Stimulated activated naive B cell treated with anti-CD40 and anti-IgM and Interleukin-4, amounts not matched to agents 10 μg/mL and 1 μg/mL and 100 μg/mL, for 72 hours (primary cell): ENCODE data around the gene DLX2.
"Not testable (repeated sequence)": the region's sequence is repeated elsewhere in the genome, so short reads cannot be mapped to it uniquely, and the experiment has no call there.

Source experiments
- ATAC-seq, 2 donors: fragments of 150-1000 bp; cut with Tn5 transposase; replicated peaks; 2 replicates each; pipeline ENCODE4 v1.10.0; 2021; ENCODE audit warnings: moderate library complexity in 1 of 2
- DNase-seq: peaks from one replicate; pipeline ENCODE4 v3.0.0; 2021
- H3K27ac Mint-ChIP-seq: one replicate; pipeline ENCODE4 v1.8.0; 2022; ENCODE audit warnings: mild to moderate bottlenecking, mixed read lengths
- H3K27me3 Mint-ChIP-seq, 2 donors: one replicate each; pipeline ENCODE4 v1.8.0; 2022; ENCODE audit warnings: mixed read lengths in 2 of 2
- H3K36me3 Mint-ChIP-seq, 2 donors: one replicate each; pipeline ENCODE4 v1.8.0; 2022; ENCODE audit warnings: mixed read lengths in 2 of 2, mild to moderate bottlenecking in 1 of 2
- H3K4me1 Mint-ChIP-seq, 2 donors: one replicate each; pipeline ENCODE4 v1.8.0; 2022; ENCODE audit warnings: mixed read lengths in 2 of 2, mild to moderate bottlenecking in 1 of 2
- H3K4me3 Mint-ChIP-seq, 2 donors: one replicate each; pipeline ENCODE4 v1.8.0; 2022; ENCODE audit warnings: mild to moderate bottlenecking in 2 of 2, mixed read lengths in 2 of 2, moderate library complexity in 1 of 2
- H3K9me3 Mint-ChIP-seq, 2 donors: one replicate each; pipeline ENCODE4 v1.8.0; 2022; ENCODE audit warnings: mixed read lengths in 2 of 2, mild to moderate bottlenecking in 1 of 2

The DLX2 gene

DNA sequence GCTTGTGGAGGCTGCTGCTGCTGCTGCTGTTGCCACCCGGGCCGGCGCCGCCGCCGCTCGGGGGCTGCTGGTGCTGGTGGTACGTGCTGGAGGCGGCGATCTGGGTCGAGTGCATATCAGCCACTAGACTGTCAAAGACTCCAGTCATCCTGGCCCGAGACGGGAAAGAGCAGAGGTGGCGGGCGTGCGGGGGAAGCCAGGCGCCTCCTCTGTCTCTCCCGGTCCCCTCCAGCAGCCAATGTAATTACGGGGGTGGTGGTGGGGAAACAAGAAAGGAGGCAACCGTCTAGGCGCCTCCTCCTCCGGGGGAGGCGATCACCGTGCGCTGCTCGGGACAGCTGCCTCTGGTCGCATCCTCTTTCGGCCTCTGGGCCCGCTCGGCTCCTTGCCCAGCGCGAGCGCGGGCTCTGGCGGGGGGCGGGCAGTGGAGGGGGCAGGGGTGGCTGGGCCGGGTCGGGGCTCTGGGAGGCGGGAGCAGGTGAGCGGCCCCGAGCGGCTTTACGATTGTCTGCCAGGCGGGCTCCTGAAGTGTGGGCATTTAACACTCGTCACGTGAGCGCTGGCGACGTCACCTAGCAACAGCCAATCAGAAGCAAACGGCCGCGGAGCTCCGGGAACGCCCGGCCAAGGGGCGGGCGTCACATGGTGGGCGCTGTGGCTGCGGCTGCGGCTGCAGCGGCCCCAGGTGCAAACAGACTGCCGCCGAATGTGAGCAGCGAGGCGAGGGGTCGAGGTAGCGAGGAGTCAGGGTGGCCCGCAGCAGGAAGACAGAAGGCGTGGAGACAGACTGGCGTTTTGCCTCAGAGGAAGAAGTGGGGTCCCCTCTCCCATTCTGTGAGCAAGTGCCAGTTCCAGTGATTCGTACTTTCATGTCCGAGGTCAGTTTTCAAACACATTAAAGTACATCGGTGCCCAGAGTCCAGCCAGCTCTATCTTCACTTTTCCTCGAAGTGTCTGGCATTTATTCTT is at the start of gene DLX2:
TSS of gene DLX2 (minus strand) at position 510 of the 969 bp plus-strand sequence. CDS start at position 148, 362 bp downstream.
- ATAC-seq (peak; percentile 58 to 77), DNase-seq (no peak)
- H3K4me3 Mint-ChIP-seq, result peak within 1 kb of the TSS; percentile 77 to 86
- peaks cover 0 to 11% of the 10 kb centered on the region in 2 donors for H3K36me3 Mint-ChIP-seq
- peaks cover 0 to 7% of the 10 kb centered on the region in 2 donors for H3K9me3 Mint-ChIP-seq
- H3K4me1 Mint-ChIP-seq, result peaks cover 29 to 50% of the 10 kb centered on the region in 2 donors
- peaks cover 50 to 83% of the 10 kb centered on the region in 2 donors for H3K27me3 Mint-ChIP-seq
- H3K27ac Mint-ChIP-seq, result peak within 1 kb of the TSS; percentile 79

- no peak for ATAC-seq
- Mint-ChIP-seq H3K27ac (no peak overlapping the region), H3K36me3 (no peaks in the 10 kb centered on the region), H3K4me3 (no peak overlapping the region), H3K4me1 (no peaks in the 10 kb centered on the region), H3K9me3 (peaks cover 0 to 7% of the 10 kb centered on the region in 2 donors), H3K27me3 (peaks cover 19 to 26% of the 10 kb centered on the region in 2 donors)
- no peak for DNase-seq
Measured at GRCh38 chr2:172147944-172148650, 45.4 kb upstream of the DLX2 start.

DNA sequence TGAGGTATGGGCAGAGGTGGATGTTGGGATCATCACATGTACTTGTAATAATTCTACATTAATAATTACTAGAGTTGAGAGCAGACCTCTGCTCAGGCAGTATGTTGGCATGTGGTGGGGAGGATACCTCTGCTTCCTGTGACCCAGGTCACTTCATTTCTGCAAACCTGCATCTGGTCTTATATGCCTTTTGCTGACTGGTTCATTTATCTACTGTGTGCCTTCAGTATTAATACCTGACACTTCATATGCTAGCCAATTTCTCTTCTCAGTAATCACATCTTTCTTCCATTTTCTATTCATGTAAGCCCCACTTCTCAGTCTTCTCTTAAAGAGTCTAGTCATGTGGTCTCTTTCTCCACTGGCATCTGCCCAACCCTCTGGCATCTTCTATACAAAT is 41.1 kb upstream of the DLX2 start:
- Mint-ChIP-seq H3K4me1 (no peaks in the 10 kb centered on the region), H3K27ac (no peak overlapping the region), H3K4me3 (no peak overlapping the region), H3K9me3 (peaks cover 0 to 2% of the 10 kb centered on the region in 2 donors), H3K36me3 (no peaks in the 10 kb centered on the region), H3K27me3 (peaks cover 15 to 19% of the 10 kb centered on the region in 2 donors)
- DNase-seq (no peak), ATAC-seq (no peak)

GRCh38 chr2:172138727-172139126 is 36.0 kb upstream of the DLX2 start:
- ATAC-seq, H3K4me3 Mint-ChIP-seq, DNase-seq, H3K27me3 Mint-ChIP-seq, H3K4me1 Mint-ChIP-seq, H3K9me3 Mint-ChIP-seq, H3K36me3 Mint-ChIP-seq, H3K27ac Mint-ChIP-seq: not testable (repeated sequence)

DNA sequence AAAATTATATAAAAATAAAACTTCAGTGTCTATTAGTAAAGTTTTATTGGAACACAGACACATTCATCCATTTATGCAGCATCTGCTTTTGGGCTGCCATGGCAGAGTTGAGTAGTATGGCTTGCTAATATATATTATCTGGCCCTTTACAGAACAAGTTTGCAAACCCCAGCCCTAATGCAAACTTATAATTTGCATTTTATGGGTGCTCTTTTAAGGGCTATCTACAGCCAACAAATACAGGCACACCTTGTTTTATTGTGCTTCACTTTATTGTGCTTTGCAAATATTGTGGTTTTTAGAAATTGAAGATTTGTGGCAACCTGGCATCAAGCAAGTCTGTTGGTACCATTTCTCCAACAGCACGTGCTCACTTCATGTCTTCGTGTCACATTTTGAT is 35.2 kb upstream of the DLX2 start:
- ATAC-seq (no peak), DNase-seq (no peak)
- no peak overlapping the region for H3K4me3 Mint-ChIP-seq
- H3K27ac Mint-ChIP-seq, result no peak overlapping the region
- H3K36me3 Mint-ChIP-seq, result no peaks in the 10 kb centered on the region
- peaks cover 0 to 9% of the 10 kb centered on the region in 2 donors for H3K27me3 Mint-ChIP-seq
- peaks cover 0 to 4% of the 10 kb centered on the region in 2 donors for H3K9me3 Mint-ChIP-seq
- no peaks in the 10 kb centered on the region for H3K4me1 Mint-ChIP-seq

DNA sequence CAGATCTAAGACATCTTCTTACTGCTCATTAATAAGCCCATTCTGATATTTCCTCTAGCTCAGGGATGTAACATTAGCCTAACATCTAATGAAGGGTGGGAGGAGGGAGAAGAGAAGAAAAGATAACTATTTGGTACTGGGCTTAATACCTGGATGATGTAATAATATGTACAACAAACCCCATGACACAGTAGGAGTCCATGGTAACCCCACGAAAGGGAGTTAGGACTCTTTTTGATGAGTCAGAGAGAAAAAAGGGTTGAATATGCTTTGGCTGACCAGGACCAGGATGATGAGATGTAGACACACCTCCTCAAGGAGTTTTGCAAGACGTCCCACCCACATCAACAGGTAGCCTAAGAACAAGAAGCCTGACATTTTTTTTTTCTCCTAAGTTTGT is 34.4 kb upstream of the DLX2 start:
- Mint-ChIP-seq H3K4me3 (no peak overlapping the region), H3K4me1 (no peaks in the 10 kb centered on the region), H3K9me3 (peaks cover 0 to 4% of the 10 kb centered on the region in 2 donors), H3K36me3 (no peaks in the 10 kb centered on the region), H3K27me3 (peaks cover 2 to 9% of the 10 kb centered on the region in 2 donors), H3K27ac (no peak overlapping the region)
- DNase-seq (no peak), ATAC-seq (no peak)

DNA sequence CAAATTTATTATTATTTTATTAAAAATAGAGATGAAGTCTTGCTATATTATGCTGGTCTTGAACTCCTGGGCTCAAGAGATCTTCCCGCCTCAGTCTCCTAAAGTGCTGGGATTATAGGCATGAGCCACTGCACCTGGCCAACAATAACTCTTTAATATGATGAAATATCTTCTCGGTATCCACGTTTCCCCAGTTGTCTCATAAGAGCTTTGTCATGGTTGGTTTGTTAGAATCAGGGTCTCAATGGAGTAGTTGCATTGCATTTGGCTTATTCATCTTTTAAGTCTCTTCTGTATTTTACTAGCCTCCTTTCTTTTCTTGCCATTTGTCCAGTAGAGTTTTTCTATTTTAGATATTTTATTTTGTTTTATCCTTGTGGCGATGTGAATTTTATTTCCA is 32.7 kb upstream of the DLX2 start:
- no peaks in the 10 kb centered on the region for H3K4me1 Mint-ChIP-seq
- H3K4me3 Mint-ChIP-seq, result no peak overlapping the region
- no peak for ATAC-seq
- DNase-seq, result no peak
- peaks cover 8 to 9% of the 10 kb centered on the region in 2 donors for H3K27me3 Mint-ChIP-seq
- H3K36me3 Mint-ChIP-seq, result no peaks in the 10 kb centered on the region
- peaks cover 0 to 4% of the 10 kb centered on the region in 2 donors for H3K9me3 Mint-ChIP-seq
- no peak overlapping the region for H3K27ac Mint-ChIP-seq

- Mint-ChIP-seq H3K9me3 (peaks cover 5 to 7% of the 10 kb centered on the region in 2 donors), H3K27ac (no peak overlapping the region), H3K36me3 (peaks cover 2 to 4% of the 10 kb centered on the region in 2 donors), H3K4me1 (no peaks in the 10 kb centered on the region), H3K4me3 (no peak overlapping the region), H3K27me3 (peaks cover 13 to 15% of the 10 kb centered on the region in 2 donors)
- DNase-seq (no peak), ATAC-seq (no peak)
Measured at GRCh38 chr2:172134270-172134669, 31.6 kb upstream of the DLX2 start.

DNA sequence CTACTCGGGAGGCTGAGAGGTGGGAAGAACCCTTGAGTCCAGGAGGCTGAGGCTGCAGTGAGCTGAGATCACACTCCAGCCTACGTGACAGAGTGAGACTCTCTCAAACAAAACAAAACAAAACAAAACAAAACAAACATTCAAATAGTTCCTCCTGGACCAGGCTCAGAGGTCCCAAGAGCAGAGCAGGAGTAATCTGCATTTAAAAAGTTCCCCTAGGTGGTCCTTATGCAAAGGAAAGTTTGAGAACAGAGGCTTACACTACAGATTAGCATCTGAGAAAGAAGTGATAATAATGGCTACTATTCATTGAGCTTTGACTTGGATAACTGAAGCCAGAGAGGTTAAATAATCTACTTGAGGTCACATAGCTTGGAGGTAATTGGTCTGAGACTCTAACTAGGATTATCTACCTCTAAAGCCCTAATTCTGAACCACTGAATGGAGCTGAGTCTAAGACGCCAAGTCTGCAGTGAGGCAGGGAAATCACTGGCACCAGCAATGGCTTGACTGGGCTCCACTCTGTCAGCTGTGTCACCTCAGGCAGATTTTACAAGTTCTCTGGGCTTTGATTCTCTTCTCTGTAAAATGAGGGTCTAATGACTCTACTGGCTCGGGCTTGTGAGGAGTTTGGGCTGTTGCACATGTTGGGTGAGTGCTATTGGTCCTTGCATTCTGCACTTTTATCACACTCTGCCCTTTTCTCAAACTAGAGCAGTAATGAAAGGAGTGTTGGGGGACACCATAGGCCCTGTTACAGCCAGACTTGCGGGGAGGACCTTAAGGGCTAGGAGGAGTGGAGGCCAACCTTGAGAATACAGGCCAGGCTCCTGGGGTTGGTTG is 29.2 kb upstream of the DLX2 start:
- no peak overlapping the region for H3K27ac Mint-ChIP-seq
- DNase-seq, result no peak

DNA sequence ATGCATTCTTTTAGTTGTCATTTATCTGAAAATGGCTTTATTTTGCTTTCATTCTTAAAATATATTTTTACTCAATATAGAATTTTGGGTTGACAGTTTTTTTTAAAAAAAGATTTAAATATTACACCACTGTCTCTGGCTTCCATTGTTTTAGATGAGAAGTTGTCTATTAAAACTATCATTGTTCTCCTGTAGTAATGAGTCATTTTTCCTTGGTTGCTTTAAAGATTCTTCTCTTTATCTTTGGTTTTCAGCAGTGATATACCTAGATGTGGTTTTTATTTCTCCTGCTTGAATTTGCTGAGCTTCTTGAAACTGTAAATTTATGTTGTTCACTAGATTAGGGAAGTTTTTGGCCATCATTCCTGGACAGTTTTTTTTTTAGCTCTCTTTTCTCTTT is 26.7 kb upstream of the DLX2 start:
- no peak for ATAC-seq
- Mint-ChIP-seq H3K4me1 (no peaks in the 10 kb centered on the region), H3K36me3 (peaks cover 2 to 4% of the 10 kb centered on the region in 2 donors), H3K9me3 (peaks cover 3 to 5% of the 10 kb centered on the region in 2 donors), H3K4me3 (no peak overlapping the region), H3K27me3 (peaks cover 8 to 20% of the 10 kb centered on the region in 2 donors), H3K27ac (no peak overlapping the region)
- no peak for DNase-seq

More for the DNA sequence above, 29.2 kb upstream of the DLX2 start:
- Mint-ChIP-seq H3K27me3 (peaks cover 13 to 16% of the 10 kb centered on the region in 2 donors), H3K4me3 (no peak overlapping the region), H3K9me3 (peaks cover 3 to 5% of the 10 kb centered on the region in 2 donors), H3K4me1 (no peaks in the 10 kb centered on the region), H3K36me3 (peaks cover 2 to 4% of the 10 kb centered on the region in 2 donors)
- no peak for ATAC-seq

GRCh38 chr2:172128484-172128883 is 25.8 kb upstream of the DLX2 start:
- Mint-ChIP-seq H3K4me3 (no peak overlapping the region), H3K4me1 (no peaks in the 10 kb centered on the region), H3K36me3 (peaks cover 2 to 4% of the 10 kb centered on the region in 2 donors), H3K27me3 (peaks cover 6 to 22% of the 10 kb centered on the region in 2 donors), H3K9me3 (peaks cover 3 to 5% of the 10 kb centered on the region in 2 donors), H3K27ac (no peak overlapping the region)
- no peak for DNase-seq
- ATAC-seq, result no peak

DNA sequence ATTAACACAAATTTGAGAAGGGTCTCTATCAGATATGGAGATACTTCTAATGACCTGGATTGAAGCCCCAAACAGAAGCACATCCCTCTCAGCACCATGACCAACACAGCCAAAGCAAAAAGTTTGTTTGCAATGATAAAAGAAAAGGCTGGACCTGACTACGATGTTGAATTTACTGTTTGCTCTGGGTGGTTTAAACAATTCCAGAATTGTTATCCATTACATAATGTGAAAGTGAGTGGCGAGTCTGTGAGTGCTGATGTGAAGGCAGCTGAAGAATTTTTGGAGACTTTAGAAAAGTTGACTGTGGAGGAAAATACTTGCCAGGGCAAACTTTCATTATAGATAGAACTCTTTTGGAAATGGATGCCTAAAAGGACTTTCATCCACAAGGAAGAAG is 17.4 kb upstream of the DLX2 start:
- DNase-seq, result no peak
- ATAC-seq, result no peak
- Mint-ChIP-seq H3K27ac (no peak overlapping the region), H3K27me3 (peaks cover 12 to 26% of the 10 kb centered on the region in 2 donors), H3K36me3 (no peaks in the 10 kb centered on the region), H3K9me3 (no peaks in the 10 kb centered on the region), H3K4me3 (no peak overlapping the region), H3K4me1 (no peaks in the 10 kb centered on the region)

DNA sequence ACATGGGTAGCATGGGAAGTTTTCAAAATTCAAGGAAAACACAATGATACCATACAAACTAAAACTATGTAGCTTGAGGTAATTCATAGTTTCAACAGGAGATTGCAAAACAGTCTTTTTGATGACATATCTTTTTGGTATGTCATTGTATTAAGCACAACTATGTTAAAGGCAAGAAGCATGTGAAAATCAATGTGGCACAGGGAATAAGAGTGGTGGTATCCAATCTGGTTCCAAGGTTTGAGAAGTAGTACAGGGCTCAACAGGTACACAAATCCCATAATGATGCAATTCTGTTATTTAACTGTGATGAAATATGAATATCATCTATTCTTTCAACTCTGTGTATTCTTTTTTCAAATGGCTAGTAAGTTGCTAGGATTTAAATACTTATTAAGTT is 16.4 kb upstream of the DLX2 start:
- Mint-ChIP-seq H3K27me3 (peaks cover 20 to 30% of the 10 kb centered on the region in 2 donors), H3K27ac (no peak overlapping the region), H3K4me1 (no peaks in the 10 kb centered on the region), H3K4me3 (no peak overlapping the region), H3K9me3 (no peaks in the 10 kb centered on the region), H3K36me3 (no peaks in the 10 kb centered on the region)
- no peak for ATAC-seq
- no peak for DNase-seq

DNA sequence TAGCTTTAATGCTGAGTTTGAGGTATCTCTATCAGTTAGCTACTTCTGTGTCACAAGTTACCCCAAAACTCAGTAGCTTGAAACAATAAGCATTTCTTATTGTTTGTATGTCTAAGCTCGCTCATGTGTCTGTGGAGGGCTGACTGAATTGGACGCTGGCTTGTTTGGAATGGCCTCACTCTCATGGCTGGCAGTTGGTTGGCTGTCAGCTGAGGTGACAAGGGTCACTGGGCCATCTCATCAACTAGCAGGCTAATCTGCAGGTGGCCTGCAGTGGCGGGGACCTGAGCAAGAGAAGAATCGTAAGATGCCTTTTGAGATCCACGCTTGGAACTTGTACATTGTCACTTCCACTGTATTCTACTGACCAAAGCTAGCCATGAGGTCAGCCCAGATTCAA is 13.4 kb upstream of the DLX2 start:
- Mint-ChIP-seq H3K27ac (no peak overlapping the region), H3K4me1 (no peaks in the 10 kb centered on the region), H3K9me3 (no peaks in the 10 kb centered on the region), H3K27me3 (peaks cover 26 to 48% of the 10 kb centered on the region in 2 donors), H3K4me3 (no peak overlapping the region), H3K36me3 (no peaks in the 10 kb centered on the region)
- ATAC-seq, result no peak
- no peak for DNase-seq
